H9 (cell line): ENCODE measurements around the gene CDX2. TPM values are rescaled to one million over a fixed set of nuclear protein-coding genes. Genes with fewer than 3 reads are reported as not detected.

Experiments used
- DNase-seq: peaks from one replicate; pipeline ENCODE4 v3.0.0-alpha.2; 2017
- H2AFZ ChIP-seq: one replicate; pipeline ENCODE4 v1.6.1; 2013; ENCODE audit warnings: mild to moderate bottlenecking, low read length, control low read depth, moderate library complexity
- H2AK5ac ChIP-seq: 2 replicates; pipeline ENCODE4 v1.6.1; 2013; ENCODE audit warnings: low read length, control low read depth, mixed read lengths; ENCODE audit not compliant: insufficient read length
- H2BK120ac ChIP-seq: one replicate; pipeline ENCODE4 v1.6.1; 2013; ENCODE audit warnings: low read depth, mild to moderate bottlenecking, low read length, control low read depth, inconsistent platforms; ENCODE audit not compliant: poor library complexity, severe bottlenecking
- H2BK12ac ChIP-seq: 2 replicates; pipeline ENCODE4 v1.6.1; 2013; ENCODE audit warnings: low read length, control low read depth, mixed read lengths, low read depth; ENCODE audit not compliant: insufficient read length
- H2BK15ac ChIP-seq: 2 replicates; pipeline ENCODE4 v1.6.1; 2013; ENCODE audit warnings: low read depth, low read length, control low read depth
- H2BK20ac ChIP-seq: one replicate; pipeline ENCODE4 v1.6.1; 2013; ENCODE audit warnings: low read depth, mild to moderate bottlenecking, low read length, control low read depth, inconsistent platforms; ENCODE audit not compliant: poor library complexity, severe bottlenecking
- H2BK5ac ChIP-seq: 2 replicates; pipeline ENCODE4 v1.6.1; 2013; ENCODE audit warnings: low read length, control low read depth, mixed read lengths; ENCODE audit not compliant: insufficient read length
- H3K14ac ChIP-seq: 2 replicates; pipeline ENCODE4 v1.6.1; 2013; ENCODE audit warnings: low read length, control low read depth; ENCODE audit not compliant: insufficient read depth
- H3K18ac ChIP-seq: 2 replicates; pipeline ENCODE4 v1.6.1; 2013; ENCODE audit warnings: low read depth, mild to moderate bottlenecking, mixed read lengths, low read length, control low read depth; ENCODE audit not compliant: insufficient read length
- H3K23ac ChIP-seq: 2 replicates; pipeline ENCODE4 v1.6.1; 2013; ENCODE audit warnings: low read length, control low read depth, mixed read lengths, low read depth; ENCODE audit not compliant: insufficient read length
- H3K23me2 ChIP-seq: 2 replicates; pipeline ENCODE4 v1.6.1; 2013; ENCODE audit warnings: low read depth, mild to moderate bottlenecking, mixed read lengths, low read length, control low read depth; ENCODE audit not compliant: insufficient read length, poor library complexity, severe bottlenecking
- H3K27ac ChIP-seq: 2 replicates; pipeline ENCODE4 v1.5.1; 2013; ENCODE audit warnings: low read length, control low read depth, mixed read lengths, low read depth; ENCODE audit not compliant: insufficient read length
- H3K27me3 ChIP-seq: 2 replicates; pipeline ENCODE4 v1.6.1; 2013; ENCODE audit warnings: low read length, control low read depth, inconsistent platforms; ENCODE audit not compliant: insufficient read depth
- H3K4ac ChIP-seq: 2 replicates; pipeline ENCODE4 v1.6.1; 2013; ENCODE audit warnings: low read depth, mild to moderate bottlenecking, control low read depth, inconsistent platforms, low read length, moderate library complexity
- H3K4me1 ChIP-seq: 2 replicates; pipeline ENCODE4 v1.6.1; 2013; ENCODE audit warnings: low read length, control low read depth, inconsistent platforms; ENCODE audit not compliant: insufficient read depth
- H3K4me2 ChIP-seq: 2 replicates; pipeline ENCODE4 v1.6.1; 2013; ENCODE audit warnings: low read length, control low read depth, mixed read lengths; ENCODE audit not compliant: insufficient read length, insufficient read depth
- H3K56ac ChIP-seq: 2 replicates; pipeline ENCODE4 v1.6.1; 2013; ENCODE audit warnings: low read depth, mild to moderate bottlenecking, mixed read lengths, low read length, control low read depth; ENCODE audit not compliant: insufficient read length
- H3K79me1 ChIP-seq: 2 replicates; pipeline ENCODE4 v1.6.1; 2013; ENCODE audit warnings: low read depth, mild to moderate bottlenecking, moderate library complexity, low read length, control low read depth, inconsistent platforms; ENCODE audit not compliant: insufficient read depth, poor library complexity, severe bottlenecking
- H3K79me2 ChIP-seq: 2 replicates; pipeline ENCODE4 v1.6.1; 2013; ENCODE audit warnings: low read length, control low read depth, inconsistent platforms; ENCODE audit not compliant: insufficient read depth
- H3K9ac ChIP-seq: 2 replicates; pipeline ENCODE4 v1.6.1; 2013; ENCODE audit warnings: low read length, control low read depth, mixed read lengths; ENCODE audit not compliant: insufficient read length; ENCODE audit errors: extremely low read depth
- H3K9me3 ChIP-seq: one replicate; pipeline ENCODE4 v1.6.1; 2013; ENCODE audit warnings: low read depth, low read length, inconsistent platforms; ENCODE audit not compliant: control insufficient read depth
- H3T11ph ChIP-seq: one replicate; pipeline ENCODE4 v1.6.1; 2013; ENCODE audit warnings: mild to moderate bottlenecking, low read length, control low read depth, inconsistent platforms
- H4K20me1 ChIP-seq: one replicate; pipeline ENCODE4 v1.6.1; 2013; ENCODE audit not compliant: control insufficient read depth, insufficient read length, insufficient read depth
- H4K5ac ChIP-seq: 2 replicates; pipeline ENCODE4 v1.6.1; 2013; ENCODE audit warnings: low read depth, mild to moderate bottlenecking, mixed read lengths, low read length, control low read depth; ENCODE audit not compliant: insufficient read length
- H4K8ac ChIP-seq: replicated peaks from 2 replicates; pipeline ENCODE4 v1.6.1; 2013; ENCODE audit warnings: low read length, control low read depth, mixed read lengths, low read depth; ENCODE audit not compliant: insufficient read length
- H4K91ac ChIP-seq: 2 replicates; pipeline ENCODE4 v1.6.1; 2013; ENCODE audit warnings: low read depth, mild to moderate bottlenecking, moderate library complexity, mixed read lengths, low read length, control low read depth; ENCODE audit not compliant: insufficient read length
- H3K27ac Mint-ChIP-seq, 3 experiments: 2 replicates in 2 of 3; 3 replicates in 1 of 3; pipeline ENCODE4 v1.8.0; 2020 to 2021; ENCODE audit warnings: mixed read lengths in 3 of 3, mild to moderate bottlenecking in 1 of 3, moderate library complexity in 1 of 3
- H3K27me3 Mint-ChIP-seq: 2 replicates; pipeline ENCODE4 v1.8.0; 2021; ENCODE audit warnings: low read depth, mild to moderate bottlenecking, moderate library complexity, mixed read lengths
- H3K36me3 Mint-ChIP-seq, 3 experiments: 2 replicates in 2 of 3; 3 replicates in 1 of 3; pipeline ENCODE4 v1.8.0; 2020 to 2021; ENCODE audit warnings: low read depth in 3 of 3, mixed read lengths in 3 of 3; ENCODE audit not compliant: insufficient read depth in 1 of 3
- H3K4me1 Mint-ChIP-seq, 2 experiments: 2 replicates each; pipeline ENCODE4 v1.8.0; 2020; ENCODE audit warnings: mixed read lengths in 2 of 2
- H3K4me3 Mint-ChIP-seq, 2 experiments: 2 replicates in 1 of 2; 3 replicates in 1 of 2; pipeline ENCODE4 v1.8.0; 2020 to 2021; ENCODE audit warnings: mild to moderate bottlenecking in 2 of 2, mixed read lengths in 2 of 2, moderate library complexity in 1 of 2
- H3K9me3 Mint-ChIP-seq, 2 experiments: 2 replicates in 1 of 2; 3 replicates in 1 of 2; pipeline ENCODE4 v1.8.0; 2020; ENCODE audit warnings: mild to moderate bottlenecking in 2 of 2, mixed read lengths in 2 of 2, moderate library complexity in 1 of 2
- WGBS: extraction: QIAGEN DNeasy Blood & Tissue Kit; methylation state at CpG from one replicate; pipeline ENCODE4 v1.1.7; 2013; ENCODE audit warnings: missing lambda C conversion rate, low lambda C conversion rate, mixed read lengths; ENCODE audit not compliant: insufficient read length; ENCODE audit errors: extremely low coverage; 5-methylcytosine and 5-hydroxymethylcytosine counted together
- total RNA-seq: library from RNA; stranded (reverse); gene quantifications from 2 replicates; pipeline ENCODE4 v1.2.1, GENCODE V29; 2021
- TF ChIP-seq, protein P1 (sequence below): fragments of 200-600 bp; sonication (generic); conservative IDR thresholded peaks from 3 replicates; pipeline ENCODE4 v1.8.0; 2021; ENCODE audit warnings: antibody characterized with exemption, mild to moderate bottlenecking

CDX2 gene
- total RNA-seq, 1 experiment from 2014 or later: not detected

DNA sequence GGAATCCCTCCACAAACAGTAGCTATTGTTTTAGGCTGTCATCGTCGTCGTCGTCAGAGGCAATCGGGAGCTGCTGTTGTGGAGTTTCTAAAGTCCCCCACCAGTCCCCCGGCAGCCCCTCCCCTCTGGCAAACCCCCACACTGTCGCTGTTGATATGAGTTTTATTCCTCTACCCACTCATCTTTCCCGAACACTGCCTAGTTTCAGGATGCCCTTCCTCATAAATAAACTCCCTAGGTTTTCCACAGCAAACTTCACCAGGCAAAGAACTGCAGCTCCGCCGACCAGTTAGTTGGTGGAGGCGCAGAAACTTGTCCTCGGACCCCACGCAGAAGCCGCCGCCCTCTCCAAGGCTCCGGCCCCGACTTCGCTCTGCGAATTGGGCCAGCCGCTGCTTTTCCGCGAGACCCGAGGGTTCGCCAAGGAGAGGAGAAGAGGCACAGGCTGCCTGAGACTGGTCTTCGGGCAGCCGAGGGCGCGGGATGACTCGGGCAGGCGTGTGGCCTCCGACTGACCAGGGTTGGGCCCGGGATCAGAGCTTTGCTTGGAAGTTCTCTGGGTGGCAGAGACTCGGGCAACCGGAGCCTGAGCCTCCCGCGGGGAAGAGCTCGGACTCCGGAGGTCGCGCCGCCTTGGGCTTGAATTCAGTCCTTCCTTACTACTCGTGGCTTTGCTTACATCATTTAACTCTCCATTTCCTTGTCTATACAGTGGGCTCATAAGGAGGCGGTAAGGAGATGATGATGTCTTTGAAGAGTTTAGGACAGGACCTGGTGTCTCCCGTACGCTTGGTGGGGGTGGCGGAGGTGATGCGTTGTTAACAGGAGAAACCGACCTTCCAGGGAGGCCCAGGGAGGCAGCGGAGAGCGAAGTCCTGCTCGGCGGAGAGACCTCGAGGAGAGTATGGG, 41.4 kb downstream of the CDX2 start:
- Histone ChIP-seq H2BK20ac (no peak overlapping the region), H3K18ac (no peak overlapping the region), H3K4me1 (no peaks in the 10 kb centered on the region), H3K56ac (no peak overlapping the region), H4K20me1 (no peaks in the 10 kb centered on the region), H3K4me2 (no peak overlapping the region), H3K27ac (no peak overlapping the region), H3K4ac (no peak overlapping the region), H2BK120ac (no peak overlapping the region), H3K9ac (no peak overlapping the region), H2BK5ac (no peak overlapping the region), H2BK12ac (no peak overlapping the region), H2AFZ (no peak overlapping the region), H3K14ac (no peak overlapping the region), H4K91ac (no peak overlapping the region), H3K79me2 (no peaks in the 10 kb centered on the region), H4K5ac (no peak overlapping the region), H2BK15ac (no peak overlapping the region; the same call in 1 of the 2 replicates), H2AK5ac (no peak overlapping the region), H3K79me1 (no peaks in the 10 kb centered on the region), H4K8ac (no peak overlapping the region), H3K23me2 (no peaks in the 10 kb centered on the region), H3T11ph (no peak overlapping the region), H3K27me3 (peaks cover 90% of the 10 kb centered on the region), H3K9me3 (no peaks in the 10 kb centered on the region), H3K23ac (no peak overlapping the region)
- Mint-ChIP-seq H3K4me3 (peak overlapping the region in 1 of 2 experiments; percentile 41; a peak in 2 of 5 replicates), H3K27me3 (peaks cover 99% of the 10 kb centered on the region), H3K27ac (no peak overlapping the region; a peak in 1 of 7 replicates), H3K4me1 (peaks cover 4 to 35% of the 10 kb centered on the region in 2 experiments), H3K36me3 (peaks cover 0 to 2% (median 0%) of the 10 kb centered on the region in 3 experiments; a peak in 1 of 7 replicates), H3K9me3 (peaks cover 6 to 8% of the 10 kb centered on the region in 2 experiments; a peak in 4 of 5 replicates)
- peak; percentile 48 for DNase-seq
- WGBS: no CpG with 5 or more reads among the region's 53 CpGs
- TF ChIP-seq, protein P1, sequence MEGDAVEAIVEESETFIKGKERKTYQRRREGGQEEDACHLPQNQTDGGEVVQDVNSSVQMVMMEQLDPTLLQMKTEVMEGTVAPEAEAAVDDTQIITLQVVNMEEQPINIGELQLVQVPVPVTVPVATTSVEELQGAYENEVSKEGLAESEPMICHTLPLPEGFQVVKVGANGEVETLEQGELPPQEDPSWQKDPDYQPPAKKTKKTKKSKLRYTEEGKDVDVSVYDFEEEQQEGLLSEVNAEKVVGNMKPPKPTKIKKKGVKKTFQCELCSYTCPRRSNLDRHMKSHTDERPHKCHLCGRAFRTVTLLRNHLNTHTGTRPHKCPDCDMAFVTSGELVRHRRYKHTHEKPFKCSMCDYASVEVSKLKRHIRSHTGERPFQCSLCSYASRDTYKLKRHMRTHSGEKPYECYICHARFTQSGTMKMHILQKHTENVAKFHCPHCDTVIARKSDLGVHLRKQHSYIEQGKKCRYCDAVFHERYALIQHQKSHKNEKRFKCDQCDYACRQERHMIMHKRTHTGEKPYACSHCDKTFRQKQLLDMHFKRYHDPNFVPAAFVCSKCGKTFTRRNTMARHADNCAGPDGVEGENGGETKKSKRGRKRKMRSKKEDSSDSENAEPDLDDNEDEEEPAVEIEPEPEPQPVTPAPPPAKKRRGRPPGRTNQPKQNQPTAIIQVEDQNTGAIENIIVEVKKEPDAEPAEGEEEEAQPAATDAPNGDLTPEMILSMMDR: no peak
